ENCODE results near the gene DCUN1D2.

The DCUN1D2 gene

DNA sequence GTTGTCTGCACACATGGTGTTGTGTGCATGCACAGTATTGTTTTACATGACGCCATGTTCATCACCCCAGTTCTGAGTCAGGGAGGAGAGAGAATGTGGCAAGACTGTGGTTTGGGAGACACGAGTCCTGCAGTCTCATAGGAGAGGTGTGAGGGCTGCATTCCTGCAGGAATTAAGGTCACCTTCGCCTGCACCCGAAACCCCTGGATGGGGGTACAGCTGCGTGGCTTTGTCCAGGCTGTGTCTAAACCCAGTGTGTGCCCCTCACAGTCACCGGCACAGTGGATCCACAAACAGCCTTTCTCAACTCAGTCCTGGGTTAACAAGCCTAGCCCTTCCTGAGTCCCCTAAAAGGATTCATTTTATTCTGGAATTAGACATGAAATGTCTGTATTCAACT is 42.9 kb downstream of the DCUN1D2 start:
- no peak overlapping the region for H3K27ac ChIP-seq (ENCODE audit: low read length)
- no peaks in the 10 kb centered on the region for H3K27me3 ChIP-seq (replicated peaks; ENCODE audit: insufficient read depth, low read length)
- H3K4me3 ChIP-seq (ENCODE audit: low read length) = no peak overlapping the region
- no peaks in the 10 kb centered on the region for H3K9me2 ChIP-seq (replicated peaks; ENCODE audit: insufficient read depth, low read length)
- no peaks in the 10 kb centered on the region for H3K9me3 ChIP-seq (replicated peaks; ENCODE audit: insufficient read depth, low read length)
- no peaks in the 10 kb centered on the region for H3F3A ChIP-seq (ENCODE audit: insufficient read depth, low read length)
- H4K20me1 ChIP-seq (ENCODE audit: insufficient read depth, low read length) = no peaks in the 10 kb centered on the region
- TF ChIP-seq EZH2 (optimal IDR thresholded peaks at IDR 0.05; ENCODE audit: low read depth, low read length) = no peak
- TF ChIP-seq EZH2phosphoT487 (IDR thresholded peaks at IDR 0.05; ENCODE audit: low read length) = no peak
- TF ChIP-seq, protein P1, sequence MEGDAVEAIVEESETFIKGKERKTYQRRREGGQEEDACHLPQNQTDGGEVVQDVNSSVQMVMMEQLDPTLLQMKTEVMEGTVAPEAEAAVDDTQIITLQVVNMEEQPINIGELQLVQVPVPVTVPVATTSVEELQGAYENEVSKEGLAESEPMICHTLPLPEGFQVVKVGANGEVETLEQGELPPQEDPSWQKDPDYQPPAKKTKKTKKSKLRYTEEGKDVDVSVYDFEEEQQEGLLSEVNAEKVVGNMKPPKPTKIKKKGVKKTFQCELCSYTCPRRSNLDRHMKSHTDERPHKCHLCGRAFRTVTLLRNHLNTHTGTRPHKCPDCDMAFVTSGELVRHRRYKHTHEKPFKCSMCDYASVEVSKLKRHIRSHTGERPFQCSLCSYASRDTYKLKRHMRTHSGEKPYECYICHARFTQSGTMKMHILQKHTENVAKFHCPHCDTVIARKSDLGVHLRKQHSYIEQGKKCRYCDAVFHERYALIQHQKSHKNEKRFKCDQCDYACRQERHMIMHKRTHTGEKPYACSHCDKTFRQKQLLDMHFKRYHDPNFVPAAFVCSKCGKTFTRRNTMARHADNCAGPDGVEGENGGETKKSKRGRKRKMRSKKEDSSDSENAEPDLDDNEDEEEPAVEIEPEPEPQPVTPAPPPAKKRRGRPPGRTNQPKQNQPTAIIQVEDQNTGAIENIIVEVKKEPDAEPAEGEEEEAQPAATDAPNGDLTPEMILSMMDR (IDR thresholded peaks at IDR 0.05; ENCODE audit: low read length) = no peak
- DNase-seq = no peak
- no peaks in the 10 kb centered on the region for H3K79me2 ChIP-seq (ENCODE audit: low read length)
- H3K36me3 ChIP-seq (replicated peaks; ENCODE audit: insufficient read depth, low read length) = no peaks in the 10 kb centered on the region
- no peaks in the 10 kb centered on the region for H3K4me1 ChIP-seq (ENCODE audit: low read length)
- H3K9ac ChIP-seq (ENCODE audit: low read length) = no peak overlapping the region
- H2AFZ ChIP-seq (ENCODE audit: low read length) = no peak overlapping the region
- H3K4me2 ChIP-seq (ENCODE audit: low read depth, low read length) = no peak overlapping the region

DNA sequence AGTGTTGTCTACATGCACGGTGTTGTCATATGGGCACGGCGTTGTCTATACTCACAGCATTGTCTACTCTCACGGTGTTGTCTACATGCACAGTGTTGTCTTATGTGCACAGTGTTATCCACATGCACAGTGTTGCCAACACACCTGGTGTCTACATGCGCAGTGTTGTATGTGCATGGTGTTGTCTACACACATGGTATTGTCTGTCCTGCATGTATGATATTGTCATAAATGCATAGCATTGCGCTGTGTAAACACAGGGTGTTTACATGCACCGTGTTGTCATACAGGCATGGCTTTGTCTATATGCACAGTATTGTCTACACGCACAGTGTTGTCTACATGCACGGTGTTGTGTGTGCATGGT is 44.0 kb downstream of the DCUN1D2 start:
- H3K9ac ChIP-seq (ENCODE audit: low read length) = no peak overlapping the region
- no peaks in the 10 kb centered on the region for H3K79me2 ChIP-seq (ENCODE audit: low read length)
- no peak overlapping the region for H3K27ac ChIP-seq (ENCODE audit: low read length)
- H3K9me3 ChIP-seq (replicated peaks; ENCODE audit: insufficient read depth, low read length) = no peaks in the 10 kb centered on the region
- H2AFZ ChIP-seq (ENCODE audit: low read length) = no peak overlapping the region
- no peak overlapping the region for H3K4me3 ChIP-seq (ENCODE audit: low read length)
- H4K20me1 ChIP-seq (ENCODE audit: insufficient read depth, low read length) = no peaks in the 10 kb centered on the region
- H3K27me3 ChIP-seq (replicated peaks; ENCODE audit: insufficient read depth, low read length) = no peaks in the 10 kb centered on the region
- H3K4me1 ChIP-seq (ENCODE audit: low read length) = no peaks in the 10 kb centered on the region
- H3K4me2 ChIP-seq (ENCODE audit: low read depth, low read length) = no peak overlapping the region
- no peaks in the 10 kb centered on the region for H3F3A ChIP-seq (ENCODE audit: insufficient read depth, low read length)
- no peaks in the 10 kb centered on the region for H3K36me3 ChIP-seq (replicated peaks; ENCODE audit: insufficient read depth, low read length)
- no peak for DNase-seq
- TF ChIP-seq, protein P1 (IDR thresholded peaks at IDR 0.05; ENCODE audit: low read length) = no peak
- no peak for TF ChIP-seq EZH2 (optimal IDR thresholded peaks at IDR 0.05; ENCODE audit: low read depth, low read length)
- TF ChIP-seq EZH2phosphoT487 (IDR thresholded peaks at IDR 0.05; ENCODE audit: low read length) = no peak
- H3K9me2 ChIP-seq (replicated peaks; ENCODE audit: insufficient read depth, low read length) = no peaks in the 10 kb centered on the region

DNA sequence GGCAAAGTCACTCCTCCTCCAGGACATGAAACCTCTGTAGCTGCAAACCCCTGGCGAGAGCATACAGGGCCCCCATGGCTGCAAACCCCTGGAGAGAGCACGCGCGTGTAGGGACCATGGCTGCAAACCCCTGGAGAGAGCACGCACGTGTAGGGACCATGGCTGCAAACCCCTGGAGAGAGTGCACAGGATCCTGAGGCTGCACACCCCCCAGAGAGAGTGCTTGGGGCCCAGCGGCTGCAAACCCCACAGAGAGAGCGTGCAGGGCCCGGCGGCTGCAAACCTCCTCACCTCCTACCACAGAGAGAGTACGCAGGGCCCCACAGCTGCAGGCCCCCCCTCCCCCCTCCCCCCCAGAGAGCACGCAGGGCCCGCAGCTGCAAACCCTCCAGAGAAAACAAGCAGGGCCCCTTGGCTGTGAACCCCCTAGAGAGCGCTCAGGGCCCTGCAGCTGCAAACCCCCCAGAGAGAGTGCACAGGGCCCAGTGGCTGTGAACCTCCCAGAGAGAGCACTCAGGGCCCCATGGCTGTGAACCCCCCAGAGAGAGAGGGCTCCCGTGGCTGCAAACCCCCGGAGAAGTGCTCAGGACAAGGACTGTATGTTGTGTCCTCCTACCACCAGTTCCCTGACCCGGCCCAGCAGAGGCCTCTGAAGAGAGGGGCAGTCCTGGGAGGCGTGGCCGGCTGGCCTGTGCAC is 44.6 kb downstream of the DCUN1D2 start:
- DNase-seq = no peak
- no peaks in the 10 kb centered on the region for H4K20me1 ChIP-seq (ENCODE audit: insufficient read depth, low read length)
- no peak overlapping the region for H3K4me3 ChIP-seq (ENCODE audit: low read length)
- H3K79me2 ChIP-seq (ENCODE audit: low read length) = no peaks in the 10 kb centered on the region
- H3K9me3 ChIP-seq (replicated peaks; ENCODE audit: insufficient read depth, low read length) = no peaks in the 10 kb centered on the region
- no peak overlapping the region for H3K4me2 ChIP-seq (ENCODE audit: low read depth, low read length)
- H2AFZ ChIP-seq (ENCODE audit: low read length) = no peak overlapping the region
- no peaks in the 10 kb centered on the region for H3K4me1 ChIP-seq (ENCODE audit: low read length)
- no peaks in the 10 kb centered on the region for H3F3A ChIP-seq (ENCODE audit: insufficient read depth, low read length)
- H3K27ac ChIP-seq (ENCODE audit: low read length) = no peak overlapping the region
- H3K27me3 ChIP-seq (replicated peaks; ENCODE audit: insufficient read depth, low read length) = no peaks in the 10 kb centered on the region
- no peaks in the 10 kb centered on the region for H3K9me2 ChIP-seq (replicated peaks; ENCODE audit: insufficient read depth, low read length)
- TF ChIP-seq EZH2phosphoT487 (IDR thresholded peaks at IDR 0.05; ENCODE audit: low read length) (no peak), EZH2 (optimal IDR thresholded peaks at IDR 0.05; ENCODE audit: low read depth, low read length) (no peak)
- TF ChIP-seq, protein P1 (IDR thresholded peaks at IDR 0.05; ENCODE audit: low read length) = no peak
- H3K36me3 ChIP-seq (replicated peaks; ENCODE audit: insufficient read depth, low read length) = no peaks in the 10 kb centered on the region
- H3K9ac ChIP-seq (ENCODE audit: low read length) = no peak overlapping the region
